CD8-positive, alpha-beta memory T cell (primary cell): Measurements from ENCODE around the gene SHISA2. TPM values are rescaled to one million over a fixed set of nuclear protein-coding genes. Genes with fewer than 3 reads are reported as not detected.

ENCODE experiments used
- CTCF ChIA-PET: fragments of 350-600 bp; sonication (Branson Sonifier 250); formaldehyde crosslinking; loops from one replicate; lab custom pipeline; 2021; ENCODE audit warnings: antibody characterized with exemption; lab: Charles Lee
- POLR2A ChIA-PET: fragments of 350-600 bp; sonication (Branson Sonifier 250); formaldehyde crosslinking; loops from one replicate; lab custom pipeline; 2021; ENCODE audit warnings: antibody characterized with exemption; lab: Charles Lee
- DNase-seq, 5 donors: peaks; one replicate each; pipeline versions ENCODE4 v3.0.0 to v3.0.0-alpha.2; 2020 to 2022; ENCODE audit warnings: mixed read lengths in 1 of 5
- H3K27ac ChIP-seq: one replicate; pipeline ENCODE4 v1.7.0; 2013; ENCODE audit warnings: low read depth, mild to moderate bottlenecking, low read length, moderate library complexity
- H3K27me3 ChIP-seq: 2 replicates; pipeline ENCODE4 v1.7.0; 2013; ENCODE audit warnings: low read length, mild to moderate bottlenecking; ENCODE audit not compliant: insufficient read depth, poor library complexity, severe bottlenecking
- H3K36me3 ChIP-seq: 2 replicates; pipeline ENCODE4 v1.7.0; 2013; ENCODE audit warnings: mild to moderate bottlenecking, low read length, moderate library complexity; ENCODE audit not compliant: insufficient read depth
- H3K4me1 ChIP-seq: 2 replicates; pipeline ENCODE4 v1.7.0; 2013; ENCODE audit warnings: mild to moderate bottlenecking, low read length, moderate library complexity; ENCODE audit not compliant: insufficient read depth
- H3K4me3 ChIP-seq: 2 replicates; pipeline ENCODE4 v1.7.0; 2013; ENCODE audit warnings: mild to moderate bottlenecking, low read length
- H3K9me3 ChIP-seq: 2 replicates; pipeline ENCODE4 v1.7.0; 2013; ENCODE audit warnings: mild to moderate bottlenecking, low read length
- H3K27ac Mint-ChIP-seq, 8 donors: one replicate each; pipeline ENCODE4 v1.8.0; 2020 to 2021; ENCODE audit warnings: mixed read lengths in 8 of 8, mild to moderate bottlenecking in 6 of 8, inconsistent platforms in 3 of 8, moderate library complexity in 3 of 8
- H3K27me3 Mint-ChIP-seq, 2 donors: one replicate each; pipeline ENCODE4 v1.8.0; 2020 to 2021; ENCODE audit warnings: mixed read lengths in 2 of 2, mild to moderate bottlenecking in 1 of 2, moderate library complexity in 1 of 2
- H3K36me3 Mint-ChIP-seq, 3 donors: one replicate each; pipeline ENCODE4 v1.8.0; 2020 to 2021; ENCODE audit warnings: mixed read lengths in 3 of 3, inconsistent platforms in 1 of 3, mild to moderate bottlenecking in 1 of 3
- H3K4me1 Mint-ChIP-seq, 3 donors: one replicate each; pipeline ENCODE4 v1.8.0; 2020 to 2021; ENCODE audit warnings: mixed read lengths in 3 of 3, inconsistent platforms in 1 of 3, mild to moderate bottlenecking in 1 of 3
- H3K4me3 Mint-ChIP-seq, 7 donors: one replicate each; pipeline ENCODE4 v1.8.0; 2020 to 2021; ENCODE audit warnings: mixed read lengths in 7 of 7, mild to moderate bottlenecking in 6 of 7, moderate library complexity in 4 of 7, inconsistent platforms in 2 of 7
- H3K9me3 Mint-ChIP-seq, 5 donors: one replicate each; pipeline ENCODE4 v1.8.0; 2020 to 2022; ENCODE audit warnings: mixed read lengths in 5 of 5, mild to moderate bottlenecking in 3 of 5, moderate library complexity in 2 of 5, inconsistent platforms in 1 of 5
- polyA plus RNA-seq: library from polyadenylated mRNA; unstranded; fragments of 300-500 nt; fragmentation: Illumina TruSeq; gene quantifications from one replicate; pipeline ENCODE4 v1.2.3, GENCODE V29; 2021
- total RNA-seq, 2 experiments: library from RNA; stranded (reverse); gene quantifications; one replicate each; pipeline ENCODE4 v1.2.3, GENCODE V29; 2021

Gene SHISA2
- total and polyA plus RNA-seq, 3 experiments from 2014 or later = 0.07 TPM; not detected in 2

DNA sequence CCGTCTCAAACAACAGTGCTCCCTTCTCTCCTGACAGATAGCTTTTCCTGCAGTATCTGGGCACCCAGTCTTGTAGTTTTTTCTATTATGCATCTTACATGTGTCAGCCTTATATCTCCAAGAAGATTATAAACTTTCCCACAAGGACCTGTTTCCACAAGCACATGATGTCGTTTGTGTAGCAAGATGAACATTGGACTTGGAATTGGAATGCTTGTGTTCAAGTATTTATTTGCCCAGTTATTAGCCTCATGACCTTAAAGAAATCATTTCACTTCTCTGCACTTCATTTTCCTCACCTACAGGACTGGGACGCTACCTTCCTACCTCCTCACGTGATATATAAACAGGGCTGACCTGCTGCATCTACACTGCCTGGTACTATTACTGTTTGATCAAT is 21.5 kb downstream of the SHISA2 start:
- no peaks in the 10 kb centered on the region for H3K9me3 ChIP-seq
- Mint-ChIP-seq H3K9me3 (peaks cover 0 to 10% (median 4%) of the 10 kb centered on the region in 5 donors), H3K27me3 (peaks cover 1 to 24% of the 10 kb centered on the region in 2 donors), H3K36me3 (peaks cover 0 to 4% (median 1%) of the 10 kb centered on the region in 3 donors), H3K27ac (peak overlapping the region in 1 of 8 donors; percentile 74), H3K4me3 (no peak overlapping the region), H3K4me1 (no peaks in the 10 kb centered on the region)
- no peak for DNase-seq
- no peaks in the 10 kb centered on the region for H3K27me3 ChIP-seq
- POLR2A ChIA-PET = no interaction called here
- H3K27ac ChIP-seq = no peak overlapping the region
- no peaks in the 10 kb centered on the region for H3K36me3 ChIP-seq
- no peak overlapping the region for H3K4me3 ChIP-seq
- CTCF ChIA-PET = no interaction called here
- H3K4me1 ChIP-seq = no peaks in the 10 kb centered on the region

DNA sequence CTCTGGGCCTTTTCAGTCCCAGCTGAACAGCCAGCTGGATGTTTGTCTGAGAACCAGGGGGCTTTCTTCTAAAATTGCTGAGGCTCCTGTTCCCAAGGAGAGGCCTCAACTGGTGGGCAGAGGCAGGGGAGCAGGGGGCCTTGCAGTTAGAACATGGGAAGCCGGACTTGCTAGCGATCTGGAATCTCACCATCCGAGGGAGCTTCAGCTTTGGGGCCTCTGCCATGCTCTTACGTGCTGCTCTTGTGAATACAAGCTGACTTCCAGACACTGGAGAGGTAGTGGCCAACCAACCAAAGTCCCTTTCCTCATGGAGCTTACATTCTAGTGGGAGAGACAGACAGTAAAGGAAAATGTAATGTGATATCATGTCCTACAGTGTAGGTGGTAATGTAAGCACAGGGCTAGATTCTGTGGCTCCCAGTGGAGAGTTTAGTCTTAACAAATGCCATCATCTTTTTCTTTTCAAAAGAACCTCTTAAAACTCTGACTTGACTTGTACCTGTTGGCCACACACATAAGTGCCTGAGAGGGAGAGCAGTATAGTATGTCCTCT is 22.2 kb downstream of the SHISA2 start:
- no peaks in the 10 kb centered on the region for H3K27me3 ChIP-seq
- Mint-ChIP-seq H3K4me1 (no peaks in the 10 kb centered on the region), H3K27me3 (peaks cover 1 to 26% of the 10 kb centered on the region in 2 donors), H3K9me3 (peaks cover 0 to 10% (median 4%) of the 10 kb centered on the region in 5 donors), H3K4me3 (no peak overlapping the region), H3K36me3 (peaks cover 0 to 4% (median 1%) of the 10 kb centered on the region in 3 donors), H3K27ac (no peak overlapping the region)
- H3K36me3 ChIP-seq = no peaks in the 10 kb centered on the region
- ChIA-PET POLR2A (no interaction called here), CTCF (no interaction called here)
- DNase-seq = no peak
- no peak overlapping the region for H3K4me3 ChIP-seq
- no peaks in the 10 kb centered on the region for H3K4me1 ChIP-seq
- no peak overlapping the region for H3K27ac ChIP-seq
- no peaks in the 10 kb centered on the region for H3K9me3 ChIP-seq

DNA sequence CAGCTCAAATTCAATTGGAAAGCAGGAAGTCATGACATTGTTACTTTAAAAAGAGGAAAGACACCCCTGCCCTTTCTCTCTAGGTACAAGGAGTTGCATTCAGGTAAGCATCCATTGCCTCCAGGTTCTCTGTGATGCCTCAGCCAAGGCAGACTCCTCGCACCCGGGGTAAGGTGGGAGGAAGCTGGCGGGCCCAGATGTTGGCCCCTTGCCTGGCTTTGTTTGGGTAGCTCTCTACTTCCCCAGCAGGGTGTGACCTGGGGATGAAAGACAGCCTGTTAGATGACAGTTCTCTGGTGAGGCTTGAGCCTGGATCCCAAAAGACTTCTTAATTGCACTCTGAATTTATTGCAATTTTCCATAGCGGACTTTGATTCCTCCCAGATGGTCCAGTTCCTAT is 25.6 kb downstream of the SHISA2 start:
- Histone ChIP-seq H3K4me1 (no peaks in the 10 kb centered on the region), H3K36me3 (no peaks in the 10 kb centered on the region), H3K27me3 (no peaks in the 10 kb centered on the region), H3K4me3 (no peak overlapping the region), H3K27ac (no peak overlapping the region), H3K9me3 (no peaks in the 10 kb centered on the region)
- no peak for DNase-seq
- ChIA-PET CTCF (no interaction called here), POLR2A (no interaction called here)
- peaks cover 0 to 4% (median 3%) of the 10 kb centered on the region in 3 donors for H3K36me3 Mint-ChIP-seq
- H3K4me3 Mint-ChIP-seq = no peak overlapping the region
- H3K9me3 Mint-ChIP-seq = peaks cover 0 to 4% (median 0%) of the 10 kb centered on the region in 5 donors
- no peaks in the 10 kb centered on the region for H3K4me1 Mint-ChIP-seq
- H3K27me3 Mint-ChIP-seq = peaks cover 0 to 23% of the 10 kb centered on the region in 2 donors
- no peak overlapping the region for H3K27ac Mint-ChIP-seq

DNA sequence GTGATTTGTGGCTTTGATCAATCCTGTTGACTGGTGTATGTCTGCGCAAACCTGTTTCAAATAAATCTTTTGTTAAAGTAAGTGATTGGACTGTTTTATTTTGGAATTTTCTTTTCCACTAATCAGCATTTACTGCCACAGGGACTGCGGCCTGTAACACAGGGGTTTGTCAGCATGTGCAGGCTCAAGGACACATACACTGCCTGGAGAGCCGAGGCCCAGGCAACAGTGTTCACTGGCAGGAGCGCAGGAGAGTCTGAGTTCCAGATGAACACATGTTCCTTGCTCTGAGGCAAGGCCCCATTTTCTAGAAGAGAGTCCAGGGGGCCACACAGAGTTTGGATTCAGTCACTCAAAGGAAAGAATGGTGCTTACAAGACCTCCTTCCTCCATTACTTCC is 26.0 kb downstream of the SHISA2 start:
- Histone ChIP-seq H3K4me3 (no peak overlapping the region), H3K27ac (no peak overlapping the region), H3K36me3 (no peaks in the 10 kb centered on the region), H3K4me1 (no peaks in the 10 kb centered on the region), H3K9me3 (no peaks in the 10 kb centered on the region), H3K27me3 (no peaks in the 10 kb centered on the region)
- H3K4me1 Mint-ChIP-seq = no peaks in the 10 kb centered on the region
- ChIA-PET POLR2A (no interaction called here), CTCF (no interaction called here)
- no peak overlapping the region for H3K27ac Mint-ChIP-seq
- H3K36me3 Mint-ChIP-seq = peaks cover 2 to 7% (median 4%) of the 10 kb centered on the region in 3 donors
- peaks cover 0 to 3% (median 0%) of the 10 kb centered on the region in 5 donors for H3K9me3 Mint-ChIP-seq
- no peak overlapping the region for H3K4me3 Mint-ChIP-seq
- peaks cover under 1 to 19% of the 10 kb centered on the region in 2 donors for H3K27me3 Mint-ChIP-seq
- DNase-seq = no peak

DNA sequence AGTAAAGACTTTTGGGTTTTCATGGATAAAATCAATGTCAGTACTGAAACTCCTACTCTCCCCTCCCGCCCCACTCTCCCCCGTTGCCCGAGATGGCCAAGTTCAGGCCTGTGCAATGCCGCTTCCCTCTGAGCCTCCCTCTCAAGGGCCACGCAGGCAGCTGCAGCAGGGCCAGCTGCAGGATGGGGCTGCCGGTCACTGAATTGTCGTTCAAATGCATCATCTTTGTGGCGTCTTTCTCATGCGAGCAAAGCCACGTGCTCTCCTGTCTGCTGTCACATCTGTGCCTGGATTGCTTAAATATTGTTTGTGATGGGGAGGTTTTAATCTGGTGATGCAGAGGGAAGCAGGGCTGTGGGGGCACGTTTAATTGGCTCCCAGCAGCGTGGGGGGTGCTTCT is 26.6 kb downstream of the SHISA2 start:
- no peak overlapping the region for H3K4me3 ChIP-seq
- no peak overlapping the region for H3K27ac ChIP-seq
- H3K4me3 Mint-ChIP-seq = no peak overlapping the region
- peaks cover 4 to 10% (median 8%) of the 10 kb centered on the region in 3 donors for H3K36me3 Mint-ChIP-seq
- H3K27me3 ChIP-seq = no peaks in the 10 kb centered on the region
- peak overlapping the region in 1 of 8 donors; percentile 43 for H3K27ac Mint-ChIP-seq
- POLR2A ChIA-PET = no interaction called here
- no peaks in the 10 kb centered on the region for H3K36me3 ChIP-seq
- H3K9me3 Mint-ChIP-seq = no peaks in the 10 kb centered on the region
- no peaks in the 10 kb centered on the region for H3K9me3 ChIP-seq
- H3K27me3 Mint-ChIP-seq = peaks cover 4 to 16% of the 10 kb centered on the region in 2 donors
- no peaks in the 10 kb centered on the region for H3K4me1 ChIP-seq
- DNase-seq = no peak
- CTCF ChIA-PET = no interaction called here
- H3K4me1 Mint-ChIP-seq = no peaks in the 10 kb centered on the region

DNA sequence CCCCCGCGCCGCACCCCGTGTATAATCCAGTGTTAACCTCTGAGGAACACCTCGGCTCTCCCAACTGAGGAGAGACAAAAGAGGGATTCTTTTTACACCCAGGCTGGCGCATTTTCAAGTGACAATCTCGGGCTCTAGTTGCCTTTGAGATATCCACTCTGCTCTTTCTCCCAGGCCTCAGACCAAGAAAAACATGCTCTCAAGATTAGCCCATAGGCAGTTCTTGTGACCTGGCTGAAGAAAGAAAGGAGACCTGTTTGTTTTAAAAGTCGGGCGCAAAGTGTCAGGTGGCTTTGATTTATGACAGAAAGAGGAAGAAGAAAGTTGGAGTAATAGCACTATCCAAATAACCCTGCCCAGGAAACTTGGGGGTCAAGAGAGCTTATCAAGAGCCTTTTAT is 27.3 kb downstream of the SHISA2 start:
- Mint-ChIP-seq H3K9me3 (no peaks in the 10 kb centered on the region), H3K36me3 (peaks cover 4 to 14% (median 14%) of the 10 kb centered on the region in 3 donors), H3K4me3 (no peak overlapping the region), H3K27me3 (peaks cover 6 to 13% of the 10 kb centered on the region in 2 donors), H3K4me1 (no peaks in the 10 kb centered on the region), H3K27ac (no peak overlapping the region)
- DNase-seq = no peak
- CTCF ChIA-PET = no interaction called here
- no peak overlapping the region for H3K27ac ChIP-seq
- no peaks in the 10 kb centered on the region for H3K4me1 ChIP-seq
- POLR2A ChIA-PET = no interaction called here
- no peaks in the 10 kb centered on the region for H3K36me3 ChIP-seq
- no peaks in the 10 kb centered on the region for H3K9me3 ChIP-seq
- no peak overlapping the region for H3K4me3 ChIP-seq
- H3K27me3 ChIP-seq = no peaks in the 10 kb centered on the region

DNA sequence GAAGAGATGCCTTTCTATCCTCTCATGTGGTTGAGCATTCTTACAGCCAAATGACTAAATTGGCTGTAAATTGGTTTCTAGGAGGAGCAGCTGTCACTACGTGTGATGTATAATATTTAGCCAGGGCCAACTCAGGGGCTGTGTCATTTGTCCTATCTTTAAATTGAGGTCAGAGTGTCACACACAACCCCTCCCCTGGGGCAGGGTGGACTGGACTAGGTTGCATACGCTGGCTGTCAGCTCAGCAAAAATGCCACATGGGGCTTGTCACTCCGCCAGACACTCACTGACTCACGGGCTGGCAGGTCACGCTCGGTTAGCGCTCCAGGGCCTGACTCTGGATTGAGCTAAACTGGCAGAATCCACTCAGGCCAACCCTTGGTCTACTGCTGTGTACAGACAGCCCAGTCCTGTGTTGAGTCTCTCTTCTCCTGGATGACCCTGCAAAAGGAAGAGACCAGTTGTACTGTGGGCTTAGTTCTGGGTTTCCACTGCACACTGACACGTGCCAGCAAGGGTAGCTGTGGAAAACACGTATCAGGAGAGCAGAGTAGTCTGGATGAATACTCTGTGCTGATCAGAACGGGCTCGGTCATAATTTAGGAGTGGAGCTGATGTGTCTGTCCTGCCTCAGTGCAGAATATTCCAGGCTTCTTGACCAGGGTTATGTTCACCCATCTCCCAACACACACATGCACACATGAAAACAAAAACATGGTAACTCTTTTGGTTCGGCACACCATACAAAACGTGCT is 29.1 kb downstream of the SHISA2 start:
- Histone ChIP-seq H3K36me3 (no peaks in the 10 kb centered on the region), H3K4me3 (no peak overlapping the region), H3K27me3 (no peaks in the 10 kb centered on the region), H3K9me3 (no peaks in the 10 kb centered on the region), H3K27ac (no peak overlapping the region), H3K4me1 (peaks cover 4% of the 10 kb centered on the region)
- Mint-ChIP-seq H3K9me3 (no peaks in the 10 kb centered on the region), H3K27me3 (peaks cover 6% of the 10 kb centered on the region in 2 donors), H3K27ac (no peak overlapping the region), H3K4me1 (peaks cover 4 to 6% (median 4%) of the 10 kb centered on the region in 3 donors), H3K4me3 (no peak overlapping the region), H3K36me3 (peaks cover under 1 to 14% (median 14%) of the 10 kb centered on the region in 3 donors)
- DNase-seq = no peak
- POLR2A ChIA-PET = no interaction called here
- CTCF ChIA-PET = no interaction called here

DNA sequence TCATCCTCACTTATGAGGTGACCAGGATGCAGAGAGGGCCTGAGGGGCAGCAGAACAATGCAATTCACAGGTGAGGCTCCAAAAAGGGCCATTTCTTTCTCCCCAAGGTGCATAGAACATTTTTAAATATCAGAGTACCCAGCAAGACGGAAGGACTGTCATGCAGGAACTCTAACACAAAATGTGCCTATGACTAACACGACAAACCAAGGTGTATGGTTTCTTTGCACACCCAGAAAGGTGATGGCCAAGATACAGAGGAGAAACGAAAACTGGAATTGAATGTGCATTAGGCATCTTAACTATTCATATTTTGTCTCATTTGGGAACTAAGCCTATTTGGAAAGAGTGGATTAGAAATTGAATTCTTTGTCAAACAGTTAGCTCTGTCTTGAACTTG is 29.9 kb downstream of the SHISA2 start:
- H3K4me1 ChIP-seq = peaks cover 10% of the 10 kb centered on the region
- Mint-ChIP-seq H3K27me3 (peaks cover 5 to 6% of the 10 kb centered on the region in 2 donors), H3K4me3 (no peak overlapping the region), H3K9me3 (no peaks in the 10 kb centered on the region), H3K27ac (no peak overlapping the region), H3K36me3 (peaks cover 0 to 14% (median 14%) of the 10 kb centered on the region in 3 donors), H3K4me1 (peaks cover 4 to 12% (median 8%) of the 10 kb centered on the region in 3 donors)
- no peaks in the 10 kb centered on the region for H3K9me3 ChIP-seq
- DNase-seq = no peak
- H3K4me3 ChIP-seq = no peak overlapping the region
- POLR2A ChIA-PET = no interaction called here
- no peak overlapping the region for H3K27ac ChIP-seq
- H3K36me3 ChIP-seq = no peaks in the 10 kb centered on the region
- no peaks in the 10 kb centered on the region for H3K27me3 ChIP-seq
- CTCF ChIA-PET = no interaction called here
